Epithelial cell of esophagus (primary cell): Measurements from ENCODE around the gene NFE2L2.

ENCODE experiments used
- DNase-seq: peaks from one replicate; pipeline ENCODE4 v3.0.0; 2010; ENCODE audit warnings: low read depth
- H3K4me3 ChIP-seq: 2 replicates; pipeline ENCODE4 v1.5.1; 2011; ENCODE audit warnings: mild to moderate bottlenecking, low read length, control low read depth
- CTCF ChIP-seq: IDR thresholded peaks from 2 replicates; pipeline ENCODE4 v1.5.1; 2011; ENCODE audit warnings: low read depth, mild to moderate bottlenecking, low read length, control low read depth, inconsistent platforms; ENCODE audit not compliant: insufficient read depth; ENCODE audit errors: missing control alignments

Gene NFE2L2

DNA sequence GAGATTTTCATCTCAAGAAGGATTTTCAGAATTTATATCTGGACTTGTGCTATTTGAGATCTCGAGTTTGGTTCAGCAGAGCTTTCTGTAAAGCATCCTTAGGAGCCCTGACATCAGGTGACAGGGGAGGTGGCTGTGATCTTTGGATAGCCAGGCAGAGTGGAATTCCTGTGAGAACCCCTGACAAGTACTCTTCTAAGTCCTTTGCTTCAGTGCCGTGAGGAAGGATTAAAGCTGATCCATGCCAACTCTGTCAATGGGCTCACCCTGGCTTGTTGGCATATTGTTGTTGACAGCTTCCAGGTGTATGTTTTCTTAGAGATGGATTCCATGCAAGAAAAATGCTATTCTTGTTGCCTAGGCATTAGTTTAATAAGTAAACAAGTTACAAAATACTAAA is 38.0 kb upstream of the NFE2L2 start:
- no peak for DNase-seq

GRCh38 chr2:177298191-177298590 is 33.7 kb upstream of the NFE2L2 start:
- H3K4me3 ChIP-seq, result no peak overlapping the region
- TF ChIP-seq CTCF, result no peak
- DNase-seq, result no peak

More for the DNA sequence above, 38.0 kb upstream of the NFE2L2 start:
- H3K4me3 ChIP-seq, result no peak overlapping the region
- TF ChIP-seq CTCF, result no peak

GRCh38 chr2:177296040-177296439 is 31.5 kb upstream of the NFE2L2 start:
- no peak overlapping the region for H3K4me3 ChIP-seq
- peak; percentile 20 for TF ChIP-seq CTCF
- DNase-seq, result peak; percentile 50

DNA sequence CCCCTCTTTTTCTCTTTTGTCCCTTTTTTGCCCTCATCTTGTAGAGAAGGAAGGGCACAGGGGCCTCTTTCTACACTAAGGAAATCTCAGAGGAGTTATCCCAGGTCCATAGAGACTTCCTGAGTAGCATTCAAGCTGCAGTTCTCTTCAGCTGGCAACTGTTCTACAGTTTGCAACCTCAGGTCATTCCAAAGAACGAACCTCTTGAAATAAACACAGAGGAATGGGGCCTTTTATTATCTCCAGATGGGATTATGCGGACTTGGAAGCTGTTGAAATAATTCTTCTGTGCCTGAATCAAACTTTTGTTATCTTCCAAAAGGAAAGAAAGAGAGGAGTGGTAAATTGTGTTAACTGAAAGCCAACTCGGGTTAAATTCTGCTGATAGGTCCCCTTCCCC is 31.0 kb upstream of the NFE2L2 start:
- DNase-seq, result no peak
- no peak overlapping the region for H3K4me3 ChIP-seq
- no peak for TF ChIP-seq CTCF

DNA sequence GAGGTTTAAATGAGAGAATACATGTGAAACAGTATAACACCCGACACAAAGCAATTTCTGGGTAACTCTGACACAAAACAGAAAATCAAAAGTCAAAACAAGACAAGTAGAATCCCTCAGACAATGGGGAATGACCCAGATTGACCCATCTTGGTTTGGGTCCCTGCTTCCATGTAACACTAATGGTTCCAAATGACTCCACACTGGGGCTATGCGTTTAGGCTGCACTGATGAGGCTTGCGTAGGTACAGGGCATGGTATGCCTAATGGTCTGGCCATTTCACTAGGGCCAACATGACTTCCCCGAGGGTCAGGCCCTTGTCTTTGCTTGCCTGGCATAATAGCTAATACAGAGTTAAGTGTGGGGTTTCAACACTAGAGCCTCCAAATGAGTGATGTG is 27.2 kb upstream of the NFE2L2 start:
- no peak for TF ChIP-seq CTCF
- no peak overlapping the region for H3K4me3 ChIP-seq
- no peak for DNase-seq

- DNase-seq, result no peak
- H3K4me3 ChIP-seq, result no peak overlapping the region
- TF ChIP-seq CTCF, result no peak
These were observed 25.5 kb upstream of the NFE2L2 start for GRCh38 chr2:177289824-177290628.

GRCh38 chr2:177287814-177288213 is 23.3 kb upstream of the NFE2L2 start:
- DNase-seq, result no peak
- H3K4me3 ChIP-seq, result no peak overlapping the region
- TF ChIP-seq CTCF, result no peak
